CD14-positive monocyte (primary cell): ENCODE measurements around the gene CADM4. TPM values are rescaled to one million over a fixed set of nuclear protein-coding genes. Genes with fewer than 3 reads are reported as not detected.

Source experiments
- DNase-seq, 3 donors: peaks; one replicate each; pipeline ENCODE4 v3.0.0-alpha.2; 2011 to 2022
- H2AFZ ChIP-seq: 2 replicates; pipeline ENCODE4 v1.6.0; 2012; ENCODE audit warnings: mild to moderate bottlenecking, low read depth, low read length, inconsistent platforms; ENCODE audit not compliant: insufficient read depth, poor library complexity, severe bottlenecking
- H3K27ac ChIP-seq, 2 donors: 1 replicate in 1 of 2; 2 replicates in 1 of 2; pipeline ENCODE4 v1.5.1; 2012 to 2013; ENCODE audit warnings: low read length in 2 of 2, control low read depth in 1 of 2, inconsistent platforms in 1 of 2, low read depth in 1 of 2, mild to moderate bottlenecking in 1 of 2
- H3K27me3 ChIP-seq, 2 donors: one replicate each; pipeline versions ENCODE4 v1.6.0 to v1.6.1; 2011 to 2013; ENCODE audit warnings: low read length in 2 of 2; ENCODE audit not compliant: control insufficient read depth in 2 of 2, insufficient read depth in 2 of 2
- H3K36me3 ChIP-seq, 2 donors: replicated peaks in 1 of 2; 1 replicate in 1 of 2; 2 replicates in 1 of 2; pipeline versions ENCODE4 v1.5.1 to v1.6.1; 2012 to 2013; ENCODE audit warnings: low read length in 2 of 2, control low read depth in 1 of 2, inconsistent platforms in 1 of 2, mild to moderate bottlenecking in 1 of 2; ENCODE audit not compliant: insufficient read depth in 2 of 2, control insufficient read depth in 1 of 2
- H3K4me1 ChIP-seq, 2 donors: 1 replicate in 1 of 2; 2 replicates in 1 of 2; pipeline versions ENCODE4 v1.5.1 to v1.6.1; 2012 to 2013; ENCODE audit warnings: low read length in 2 of 2, control low read depth in 1 of 2, inconsistent platforms in 1 of 2, mild to moderate bottlenecking in 1 of 2, moderate library complexity in 1 of 2; ENCODE audit not compliant: insufficient read depth in 2 of 2, control insufficient read depth in 1 of 2
- H3K4me2 ChIP-seq: replicated peaks from 2 replicates; pipeline ENCODE3; 2012; ENCODE audit warnings: low read length, moderate library complexity, mild to moderate bottlenecking; ENCODE audit not compliant: poor library complexity, severe bottlenecking; ENCODE audit errors: extremely low read depth
- H3K4me3 ChIP-seq, 3 experiments: fragments of 200-600 bp in 1 of 3; sonication (generic) in 1 of 3; replicated peaks in 1 of 3; 1 replicate in 2 of 3; 2 replicates in 1 of 3; pipeline ENCODE4 v1.5.1; 2011 to 2013; ENCODE audit warnings: low read length in 3 of 3, mild to moderate bottlenecking in 3 of 3, control low read depth in 2 of 3, low read depth in 2 of 3, inconsistent platforms in 1 of 3, moderate library complexity in 1 of 3
- H3K79me2 ChIP-seq: 2 replicates; pipeline ENCODE4 v1.6.0; 2012; ENCODE audit warnings: mild to moderate bottlenecking, control low read depth, inconsistent platforms, low read length, moderate library complexity; ENCODE audit not compliant: insufficient read depth
- H3K9ac ChIP-seq: 2 replicates; pipeline ENCODE4 v1.6.0; 2017; ENCODE audit warnings: low read length, mild to moderate bottlenecking; ENCODE audit not compliant: insufficient read depth, poor library complexity, severe bottlenecking
- H3K9me3 ChIP-seq, 2 donors: replicated peaks in 1 of 2; 1 replicate in 1 of 2; 2 replicates in 1 of 2; pipeline versions ENCODE4 v1.5.1 to v1.6.1; 2012 to 2013; ENCODE audit warnings: low read length in 2 of 2, control low read depth in 1 of 2; ENCODE audit not compliant: control insufficient read depth in 1 of 2, insufficient read depth in 1 of 2
- H4K20me1 ChIP-seq: 2 replicates; pipeline ENCODE4 v1.6.0; 2012; ENCODE audit warnings: mild to moderate bottlenecking, low read length, control low read depth, moderate library complexity; ENCODE audit not compliant: insufficient read depth
- H3K27ac Mint-ChIP-seq, 7 donors: one replicate each; pipeline ENCODE4 v1.8.0; 2020; ENCODE audit warnings: mild to moderate bottlenecking in 7 of 7, mixed read lengths in 7 of 7, moderate library complexity in 6 of 7, inconsistent platforms in 2 of 7
- H3K27me3 Mint-ChIP-seq, 3 donors: one replicate each; pipeline ENCODE4 v1.8.0; 2021 to 2022; ENCODE audit warnings: low read depth in 3 of 3, mild to moderate bottlenecking in 3 of 3, mixed read lengths in 3 of 3, moderate library complexity in 3 of 3, inconsistent platforms in 1 of 3
- H3K36me3 Mint-ChIP-seq, 2 donors: one replicate each; pipeline ENCODE4 v1.8.0; 2020; ENCODE audit warnings: mixed read lengths in 2 of 2, inconsistent platforms in 1 of 2, mild to moderate bottlenecking in 1 of 2
- H3K4me1 Mint-ChIP-seq: one replicate; pipeline ENCODE4 v1.8.0; 2020; ENCODE audit warnings: mild to moderate bottlenecking, mixed read lengths
- H3K4me3 Mint-ChIP-seq, 2 donors: one replicate each; pipeline ENCODE4 v1.8.0; 2020; ENCODE audit warnings: mild to moderate bottlenecking in 2 of 2, mixed read lengths in 2 of 2, moderate library complexity in 1 of 2
- H3K9me3 Mint-ChIP-seq, 7 donors: one replicate each; pipeline ENCODE4 v1.8.0; 2020 to 2022; ENCODE audit warnings: mixed read lengths in 7 of 7, mild to moderate bottlenecking in 6 of 7, moderate library complexity in 6 of 7, inconsistent platforms in 2 of 7
- WGBS: methylation state at CpG from one replicate; pipeline ENCODE4 v1.1.5; 2013; ENCODE audit warnings: missing lambda C conversion rate; ENCODE audit not compliant: insufficient coverage; 5-methylcytosine and 5-hydroxymethylcytosine counted together
- intact Hi-C, 2 donors: fragments of 100-400 bp; cut with micrococcal nuclease; formaldehyde crosslinking; loops; one replicate each; pipeline versions ENCODE4 v1.15.0 to v1.15.1; 2023
- polyA plus RNA-seq, 3 donors: library from polyadenylated mRNA; depleted of rRNA in 1 of 3; unstranded in 2 of 3; stranded (reverse) in 1 of 3; fragments of 300-500 nt in 2 of 3; fragments of >200 nt in 1 of 3; fragmentation: Illumina TruSeq in 2 of 3; gene quantifications; 1 replicate in 2 of 3; 2 replicates in 1 of 3; pipeline ENCODE4 v1.2.3, GENCODE V29; 2012 to 2021
- TF ChIP-seq, protein P1 (sequence below): fragments of 200-600 bp; IDR thresholded peaks from one replicate; pipeline ENCODE4 v1.8.0; 2022; ENCODE audit warnings: antibody characterized with exemption, mild to moderate bottlenecking

CADM4 gene
- polyA plus RNA-seq, 3 donors: 0.10 to 0.91 (median 0.31) TPM

DNA sequence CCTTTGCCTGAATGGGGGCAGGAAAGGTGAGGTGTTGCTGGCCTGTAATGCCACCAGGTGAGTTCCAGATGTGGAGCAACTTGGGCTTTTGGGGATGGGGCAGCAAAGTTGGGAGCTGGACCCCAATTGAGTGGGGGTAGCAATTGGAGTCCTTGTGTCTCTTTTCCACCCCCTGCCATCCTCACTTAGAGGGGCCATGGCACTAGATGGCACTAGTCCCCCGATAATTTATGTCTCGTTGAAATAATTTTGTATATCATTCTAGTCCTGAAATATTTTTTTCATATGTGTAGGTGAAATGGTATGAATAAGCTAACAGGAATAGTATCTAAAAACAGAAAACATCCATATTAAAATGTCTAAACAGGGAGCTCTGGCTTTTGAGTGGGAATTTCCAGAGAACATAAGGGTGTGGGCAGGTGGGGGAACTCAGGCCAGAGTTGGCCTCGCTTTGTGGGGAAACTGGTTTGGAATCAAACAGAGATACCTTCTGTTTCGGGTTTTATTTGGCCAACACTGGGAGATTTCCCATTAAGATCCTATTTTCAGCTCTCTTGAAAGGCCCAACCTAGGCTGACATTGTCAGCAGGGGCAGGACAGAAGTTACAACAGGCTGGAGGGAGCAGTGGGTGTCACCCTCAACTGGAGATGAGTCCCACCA lies 39.9 kb downstream of the CADM4 start:
- H3K27me3 Mint-ChIP-seq: no peaks in the 10 kb centered on the region
- H3K9me3 Mint-ChIP-seq: no peaks in the 10 kb centered on the region
- peaks cover 22% of the 10 kb centered on the region for H3K4me1 Mint-ChIP-seq
- intact Hi-C loops: loop anchor here in 1 of 2 donors (10.0 kb wide), 1 partner anchor 65 kb away; the partner anchor contains the start of gene ZNF575
- H3K4me3 Mint-ChIP-seq: no peak overlapping the region
- Histone ChIP-seq H4K20me1 (no peaks in the 10 kb centered on the region), H3K27me3 (no peaks in the 10 kb centered on the region), H3K9ac (no peak overlapping the region), H3K9me3 (no peaks in the 10 kb centered on the region), H2AFZ (no peak overlapping the region), H3K4me2 (no peak overlapping the region), H3K36me3 (peaks cover 27 to 50% of the 10 kb centered on the region in 2 donors), H3K4me3 (no peak overlapping the region), H3K4me1 (peaks cover 23 to 24% of the 10 kb centered on the region in 2 donors), H3K79me2 (peaks cover 28% of the 10 kb centered on the region), H3K27ac (no peak overlapping the region)
- WGBS: no CpG with 5 or more reads among the region's 4 CpGs
- TF ChIP-seq, protein P1, sequence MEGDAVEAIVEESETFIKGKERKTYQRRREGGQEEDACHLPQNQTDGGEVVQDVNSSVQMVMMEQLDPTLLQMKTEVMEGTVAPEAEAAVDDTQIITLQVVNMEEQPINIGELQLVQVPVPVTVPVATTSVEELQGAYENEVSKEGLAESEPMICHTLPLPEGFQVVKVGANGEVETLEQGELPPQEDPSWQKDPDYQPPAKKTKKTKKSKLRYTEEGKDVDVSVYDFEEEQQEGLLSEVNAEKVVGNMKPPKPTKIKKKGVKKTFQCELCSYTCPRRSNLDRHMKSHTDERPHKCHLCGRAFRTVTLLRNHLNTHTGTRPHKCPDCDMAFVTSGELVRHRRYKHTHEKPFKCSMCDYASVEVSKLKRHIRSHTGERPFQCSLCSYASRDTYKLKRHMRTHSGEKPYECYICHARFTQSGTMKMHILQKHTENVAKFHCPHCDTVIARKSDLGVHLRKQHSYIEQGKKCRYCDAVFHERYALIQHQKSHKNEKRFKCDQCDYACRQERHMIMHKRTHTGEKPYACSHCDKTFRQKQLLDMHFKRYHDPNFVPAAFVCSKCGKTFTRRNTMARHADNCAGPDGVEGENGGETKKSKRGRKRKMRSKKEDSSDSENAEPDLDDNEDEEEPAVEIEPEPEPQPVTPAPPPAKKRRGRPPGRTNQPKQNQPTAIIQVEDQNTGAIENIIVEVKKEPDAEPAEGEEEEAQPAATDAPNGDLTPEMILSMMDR: no peak
- no peak for DNase-seq
- H3K27ac Mint-ChIP-seq: no peak overlapping the region
- H3K36me3 Mint-ChIP-seq: peaks cover 30 to 38% of the 10 kb centered on the region in 2 donors

DNA sequence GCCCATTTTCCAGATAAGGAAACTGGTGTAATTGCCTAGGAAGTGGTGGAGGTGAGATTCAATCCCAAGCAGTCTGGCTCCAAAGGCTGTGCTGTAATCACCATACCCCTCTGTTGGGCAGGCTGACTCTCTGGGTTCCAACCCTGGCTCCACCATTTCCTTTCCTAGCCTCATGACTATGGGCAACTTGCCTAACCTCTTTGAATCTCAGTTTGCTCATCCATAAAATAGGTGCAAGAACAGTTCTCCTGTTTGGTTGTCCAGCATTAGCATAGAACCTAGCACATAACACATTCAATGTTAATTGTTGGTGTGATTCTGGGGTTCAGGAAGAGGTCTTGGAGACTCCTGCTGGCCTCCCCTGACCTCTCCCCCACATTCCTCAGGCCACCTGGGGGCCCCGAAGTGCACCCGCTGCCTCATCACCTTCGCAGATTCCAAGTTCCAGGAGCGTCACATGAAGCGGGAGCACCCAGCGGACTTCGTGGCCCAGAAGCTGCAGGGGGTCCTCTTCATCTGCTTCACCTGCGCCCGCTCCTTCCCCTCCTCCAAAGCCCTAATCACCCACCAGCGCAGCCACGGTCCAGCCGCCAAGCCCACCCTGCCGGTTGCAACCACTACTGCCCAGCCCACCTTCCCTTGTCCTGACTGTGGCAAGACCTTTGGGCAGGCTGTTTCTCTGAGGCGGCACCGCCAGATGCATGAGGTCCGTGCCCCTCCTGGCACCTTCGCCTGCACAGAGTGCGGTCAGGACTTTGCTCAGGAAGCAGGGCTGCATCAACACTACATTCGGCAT lies 41.0 kb downstream of the CADM4 start:
- Mint-ChIP-seq H3K36me3 (peaks cover 34 to 43% of the 10 kb centered on the region in 2 donors), H3K27me3 (no peaks in the 10 kb centered on the region), H3K4me3 (no peak overlapping the region), H3K9me3 (no peaks in the 10 kb centered on the region), H3K27ac (peak overlapping the region in 2 of 7 donors; percentile 36 to 41), H3K4me1 (peaks cover 27% of the 10 kb centered on the region)
- H3K27me3 ChIP-seq: no peaks in the 10 kb centered on the region
- H4K20me1 ChIP-seq: peaks cover 6% of the 10 kb centered on the region
- peak overlapping the region in 1 of 2 donors; percentile 99 for H3K27ac ChIP-seq
- no peak overlapping the region for H2AFZ ChIP-seq
- TF ChIP-seq, protein P1: no peak
- peaks cover 27 to 55% of the 10 kb centered on the region in 2 donors for H3K36me3 ChIP-seq
- intact Hi-C loops: loop anchor here in 1 of 2 donors (10.0 kb wide), 1 partner anchor 64 kb away; the partner anchor contains the start of gene ZNF575
- H3K4me1 ChIP-seq: peaks cover 31 to 34% of the 10 kb centered on the region in 2 donors
- DNase-seq: no peak
- H3K4me2 ChIP-seq: no peak overlapping the region
- no peak overlapping the region for H3K9ac ChIP-seq
- over 99% methylated on average over 14 of the region's 19 CpGs for WGBS
- no peak overlapping the region for H3K4me3 ChIP-seq
- H3K79me2 ChIP-seq: peaks cover 35% of the 10 kb centered on the region
- H3K9me3 ChIP-seq: no peaks in the 10 kb centered on the region
